A549 (cell line): ENCODE data around the gene MOSMO.
"Not testable (repeated sequence)": the region's sequence is repeated elsewhere in the genome, so short reads cannot be mapped to it uniquely, and the experiment has no call there.

Experiments
- HMGXB4 ChIP-seq: fragments of 250-450 bp; sonication (Bioruptor Pico); IDR thresholded peaks from 2 replicates; pipeline ENCODE4 v1.5.0; 2021; ENCODE audit warnings: mild to moderate bottlenecking, moderate library complexity, borderline replicate concordance
- POLR2A ChIP-seq: IDR thresholded peaks from 2 replicates; pipeline ENCODE4 v1.6.1; 2012; ENCODE audit warnings: mild to moderate bottlenecking, low read length
- RAD21 ChIP-seq, 2 experiments: fragments of >200 bp in 1 of 2; sonication (Bioruptor Twin) in 1 of 2; formaldehyde crosslinking in 1 of 2; IDR thresholded peaks in 1 of 2; conservative IDR thresholded peaks in 1 of 2; 2 replicates in 1 of 2; 3 replicates in 1 of 2; pipeline ENCODE4 v1.6.1; 2012 to 2018; ENCODE audit warnings: inconsistent platforms in 1 of 2
- TF ChIP-seq, protein P1 (sequence below): fragments of >200 bp; sonication (Bioruptor Twin); formaldehyde crosslinking; IDR thresholded peaks from 3 replicates; pipeline ENCODE4 v1.5.1; 2016

- TF ChIP-seq RAD21 (conservative IDR thresholded peaks at IDR 0.05 in 1 of 2, IDR thresholded peaks at IDR 0.05 in 1 of 2); HMGXB4 (CRISPR knock-in tag); POLR2A: not testable (repeated sequence)
- TF ChIP-seq, protein P1, sequence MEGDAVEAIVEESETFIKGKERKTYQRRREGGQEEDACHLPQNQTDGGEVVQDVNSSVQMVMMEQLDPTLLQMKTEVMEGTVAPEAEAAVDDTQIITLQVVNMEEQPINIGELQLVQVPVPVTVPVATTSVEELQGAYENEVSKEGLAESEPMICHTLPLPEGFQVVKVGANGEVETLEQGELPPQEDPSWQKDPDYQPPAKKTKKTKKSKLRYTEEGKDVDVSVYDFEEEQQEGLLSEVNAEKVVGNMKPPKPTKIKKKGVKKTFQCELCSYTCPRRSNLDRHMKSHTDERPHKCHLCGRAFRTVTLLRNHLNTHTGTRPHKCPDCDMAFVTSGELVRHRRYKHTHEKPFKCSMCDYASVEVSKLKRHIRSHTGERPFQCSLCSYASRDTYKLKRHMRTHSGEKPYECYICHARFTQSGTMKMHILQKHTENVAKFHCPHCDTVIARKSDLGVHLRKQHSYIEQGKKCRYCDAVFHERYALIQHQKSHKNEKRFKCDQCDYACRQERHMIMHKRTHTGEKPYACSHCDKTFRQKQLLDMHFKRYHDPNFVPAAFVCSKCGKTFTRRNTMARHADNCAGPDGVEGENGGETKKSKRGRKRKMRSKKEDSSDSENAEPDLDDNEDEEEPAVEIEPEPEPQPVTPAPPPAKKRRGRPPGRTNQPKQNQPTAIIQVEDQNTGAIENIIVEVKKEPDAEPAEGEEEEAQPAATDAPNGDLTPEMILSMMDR: not testable (repeated sequence)
These were observed 120.6 kb downstream of the MOSMO start for GRCh38 chr16:22128537-22128936.
